Frontal cortex (tissue), 4 donors: ENCODE data around the gene PDIA6. TPM values are rescaled to one million over a fixed set of nuclear protein-coding genes. Genes with fewer than 3 reads are reported as not detected.

Experiments used
- DNase-seq, 2 donors: peaks; one replicate each; pipeline ENCODE4 v3.0.0; 2012; ENCODE audit warnings: low spot score in 2 of 2
- FAIRE-seq: peaks from 2 replicates; lab custom pipeline; 2012; peaks lifted over from hg19 to GRCh38; lab: Jason Lieb, UNC
- small RNA-seq: library from RNA; depleted of rRNA; stranded (forward); fragments of <200 nt; gene quantifications from one replicate; pipeline ENCODE3, GENCODE V24; 2014
- total RNA-seq: library from RNA; depleted of rRNA; stranded (reverse); fragments of >200 nt; gene quantifications from one replicate; pipeline ENCODE4 v1.2.3, GENCODE V29; 2014
- donor health status: control.
- donor health status: control.
- donor health status: control.

The PDIA6 gene
- total RNA-seq, 1 donor from 2014 or later = 124 TPM

- FAIRE-seq = no peak
- DNase-seq = peak in 1 of 2 donors; percentile 1
Measured at GRCh38 chr2:10740226-10740625, 72.4 kb downstream of the PDIA6 start.

GRCh38 chr2:10738192-10738591 lies 74.4 kb downstream of the PDIA6 start:
- DNase-seq (no peak), FAIRE-seq (no peak)

DNA sequence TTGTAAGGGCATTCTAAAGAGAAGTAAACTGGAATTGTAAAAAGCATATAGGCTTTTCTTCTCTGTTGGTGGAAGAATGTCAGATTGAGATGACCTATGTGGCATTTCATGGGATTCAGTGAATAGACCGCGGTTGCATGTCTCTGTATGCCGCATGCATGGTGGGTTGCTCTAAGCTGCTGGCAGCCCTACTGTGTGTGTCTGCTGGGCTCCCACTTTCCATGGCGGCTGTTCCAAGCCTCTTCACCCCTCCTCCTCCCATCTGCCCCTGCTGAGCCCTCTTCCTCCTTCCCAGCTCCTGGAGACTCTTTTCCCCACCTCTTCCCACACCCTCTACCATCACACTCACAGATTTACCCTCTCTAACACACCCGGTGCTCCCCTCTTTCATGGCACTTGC lies 78.6 kb downstream of the PDIA6 start:
- no peak for FAIRE-seq
- DNase-seq = no peak

DNA sequence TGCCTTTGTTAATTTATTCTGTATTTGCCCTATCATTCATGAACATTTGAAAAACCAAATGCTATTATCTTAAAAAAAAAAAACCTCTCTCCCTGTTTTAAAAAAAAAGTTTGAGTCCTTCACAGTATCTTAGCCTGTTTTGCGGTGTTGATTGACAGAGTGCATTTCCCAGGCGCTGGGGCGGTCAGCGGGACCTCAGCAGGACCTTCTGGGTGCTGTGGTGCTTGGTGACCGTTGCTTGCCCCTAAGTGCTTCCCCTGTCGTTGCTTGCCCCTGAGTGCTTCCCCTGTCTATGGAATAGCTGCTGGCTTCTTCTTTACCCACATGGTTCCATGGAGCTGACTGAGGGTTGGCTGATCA lies 79.0 kb downstream of the PDIA6 start:
- FAIRE-seq (no peak), DNase-seq (no peak)

Small RNA genes within 50 kb of the gene (small RNA-seq; reads per million reads assigned to genes)
- not detected for gene RNU7-138P
- gene RNU7-176P = not detected

Other genes with a start within 250 kb of the PDIA6 start
- gene NOL10, start 122.8 kb downstream of the PDIA6 start, total RNA-seq = 63.6 TPM
- gene ATP6V1C2, start 91.2 kb downstream of the PDIA6 start, total RNA-seq = 1.2 TPM
- gene KCNF1, start 99.1 kb upstream of the PDIA6 start, total RNA-seq = 20.0 TPM